Right forelimb (tissue), 1 donor: ENCODE measurements around the gene E2F8.

ENCODE experiments used
- DNase-seq: peaks from one replicate; pipeline ENCODE4 v3.0.0-alpha.2; 2018

E2F8 gene

DNA sequence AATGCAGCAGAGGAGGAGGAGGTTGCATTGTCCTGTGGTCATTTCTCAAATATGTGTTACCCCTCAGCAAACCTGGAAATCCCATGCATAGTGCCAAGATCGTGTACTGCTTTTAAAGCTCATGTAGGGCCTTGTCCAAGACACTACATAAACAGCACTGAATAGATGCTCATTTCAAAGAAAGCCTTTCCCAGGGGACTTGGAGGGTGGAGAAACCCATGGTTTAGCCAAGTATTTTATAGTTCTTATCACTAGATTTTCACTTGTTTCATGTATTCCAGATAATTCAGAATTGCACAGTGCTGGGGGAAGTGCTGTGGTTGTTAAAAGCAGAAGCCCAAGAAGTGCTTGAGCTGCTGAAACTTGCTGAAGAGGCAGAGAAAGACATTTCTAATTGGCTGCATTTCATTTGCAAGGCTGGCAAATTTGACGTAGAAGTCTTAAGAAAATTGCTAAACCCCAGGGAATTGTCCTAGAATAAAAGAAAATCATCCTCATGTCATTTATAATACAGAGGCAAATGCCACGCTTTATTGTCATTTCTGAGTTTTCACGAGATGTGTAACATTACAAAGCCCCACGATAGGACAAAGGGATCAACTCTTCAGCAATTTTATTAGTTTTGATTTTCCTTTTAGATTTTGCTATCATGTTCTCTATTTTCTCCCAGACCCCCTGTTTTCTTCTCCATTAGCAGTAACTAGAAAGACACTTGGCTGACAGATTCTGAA is 59.0 kb downstream of the E2F8 start:
- DNase-seq, result no peak

DNA sequence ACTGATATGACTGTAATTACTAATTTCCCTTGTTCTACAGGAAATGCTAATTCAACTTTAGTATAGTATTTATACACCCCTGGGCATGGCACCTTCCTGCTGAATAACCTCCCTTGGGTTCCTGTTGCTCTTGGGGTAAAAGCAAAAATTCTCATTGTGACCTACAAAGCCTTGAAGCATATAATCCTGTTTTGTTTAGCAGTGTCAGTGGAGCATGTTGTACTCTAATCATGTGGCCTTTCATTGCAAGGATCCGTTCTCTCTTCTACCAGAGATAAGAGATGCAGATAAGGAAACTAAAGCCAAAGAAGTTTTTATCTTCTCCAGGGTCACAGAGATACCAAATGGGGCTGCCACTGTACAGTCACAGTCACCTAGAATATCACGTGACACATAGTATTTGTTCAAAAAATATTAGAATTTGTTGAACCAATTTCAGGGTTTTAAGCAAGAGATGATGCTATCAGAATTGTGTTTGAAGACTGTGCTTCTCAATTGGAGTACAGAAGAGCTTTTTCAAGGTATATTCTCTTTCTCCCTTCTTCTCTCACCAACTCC is 64.0 kb downstream of the E2F8 start:
- DNase-seq, result no peak
